Measurements from ENCODE around the gene ACTG1. TPM values are rescaled to one million over a fixed set of nuclear protein-coding genes. Genes with fewer than 3 reads are reported as not detected.

Gene ACTG1
- total RNA-seq: 1,000 to 10,000 TPM; 4,541 to 4,718 TPM

DNA sequence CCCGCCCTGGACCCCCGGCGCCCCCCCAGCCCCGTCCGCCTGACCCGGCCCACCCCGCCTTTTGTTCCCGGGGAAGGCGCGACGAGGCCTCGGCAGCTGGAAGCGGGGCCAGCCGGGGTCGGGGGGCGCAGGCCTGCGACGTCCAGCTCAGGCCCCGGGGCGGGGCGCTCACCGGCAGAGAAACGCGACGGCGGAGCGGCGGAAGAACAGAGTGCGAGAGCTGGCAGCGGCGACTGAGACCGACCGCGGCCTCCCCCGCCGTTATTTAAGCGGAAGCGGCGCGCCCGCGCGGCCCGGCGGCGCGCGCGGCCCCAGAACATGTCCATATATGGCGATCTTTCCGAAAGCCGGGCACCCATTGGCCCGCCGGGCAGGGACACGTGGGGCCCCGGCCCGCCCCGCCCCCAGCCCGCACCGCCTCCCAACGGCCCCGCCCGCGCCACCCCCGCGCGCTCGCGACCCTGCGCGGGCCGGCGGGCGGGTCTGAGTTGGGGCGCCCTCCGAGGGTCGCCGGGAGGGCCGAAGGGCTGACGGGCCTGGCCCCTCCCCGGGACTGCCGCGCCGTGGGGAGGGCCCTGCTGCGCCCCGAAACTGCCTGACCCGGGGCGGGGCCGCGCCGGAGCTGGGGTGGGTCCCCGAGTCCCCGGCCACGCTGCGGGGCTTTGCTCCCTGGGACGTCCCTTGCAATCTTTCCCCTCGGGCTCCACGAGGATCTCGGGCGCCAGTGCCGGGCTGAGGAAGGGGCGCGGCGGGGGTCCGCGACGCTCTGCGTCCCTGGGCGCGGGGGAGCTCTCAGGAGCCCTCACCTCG lies at the start of gene ACTG1:
ACTG1 (minus strand) TSS at position 238 of the 810 bp plus-strand sequence. CDS start 445 bp downstream, outside the sequence.

DNA sequence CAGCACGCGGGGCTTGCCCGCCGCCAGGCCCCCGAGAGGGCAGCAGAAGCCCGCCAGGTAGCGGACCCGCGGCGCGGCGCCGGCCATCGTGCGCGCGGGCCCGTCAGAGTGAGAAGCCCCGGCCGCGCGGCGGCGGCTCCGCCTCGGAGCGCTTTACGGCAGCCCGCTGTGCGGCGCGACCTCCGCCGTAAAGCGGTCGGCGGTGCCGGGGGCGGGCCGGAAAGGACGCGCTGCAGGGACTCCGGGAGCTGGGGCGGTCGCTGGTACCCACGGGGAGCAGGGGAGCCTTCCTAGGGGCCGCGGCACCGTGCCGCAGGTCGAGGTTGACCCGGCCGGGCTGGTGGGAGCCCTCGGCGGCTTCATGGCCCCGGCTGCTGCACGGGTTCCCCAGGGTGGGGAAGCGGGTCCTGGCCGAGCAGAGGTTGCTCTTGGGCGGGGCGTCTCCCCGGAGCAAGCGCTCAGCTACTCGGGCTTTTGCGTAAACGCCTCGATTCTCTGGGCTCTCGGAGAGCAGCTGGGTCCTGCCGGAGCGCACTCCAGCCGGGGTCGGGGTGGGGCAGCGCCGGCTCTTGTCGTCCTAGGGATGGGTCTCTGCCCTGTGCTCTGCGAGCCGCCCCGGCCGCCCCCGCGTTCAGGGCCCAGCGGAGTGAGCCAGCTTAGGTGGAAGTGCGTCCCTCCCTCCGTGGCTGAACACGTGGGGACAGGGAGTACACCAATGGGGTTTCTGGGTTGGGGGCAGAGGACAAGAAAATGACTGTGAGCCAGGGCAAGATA lies 39.8 kb upstream of the ACTG1 start, which contains the start of gene FAAP100:
FAAP100 (minus strand) TSS at position 110 of the 774 bp plus-strand sequence; CDS start at position 87, 23 bp downstream.

DNA sequence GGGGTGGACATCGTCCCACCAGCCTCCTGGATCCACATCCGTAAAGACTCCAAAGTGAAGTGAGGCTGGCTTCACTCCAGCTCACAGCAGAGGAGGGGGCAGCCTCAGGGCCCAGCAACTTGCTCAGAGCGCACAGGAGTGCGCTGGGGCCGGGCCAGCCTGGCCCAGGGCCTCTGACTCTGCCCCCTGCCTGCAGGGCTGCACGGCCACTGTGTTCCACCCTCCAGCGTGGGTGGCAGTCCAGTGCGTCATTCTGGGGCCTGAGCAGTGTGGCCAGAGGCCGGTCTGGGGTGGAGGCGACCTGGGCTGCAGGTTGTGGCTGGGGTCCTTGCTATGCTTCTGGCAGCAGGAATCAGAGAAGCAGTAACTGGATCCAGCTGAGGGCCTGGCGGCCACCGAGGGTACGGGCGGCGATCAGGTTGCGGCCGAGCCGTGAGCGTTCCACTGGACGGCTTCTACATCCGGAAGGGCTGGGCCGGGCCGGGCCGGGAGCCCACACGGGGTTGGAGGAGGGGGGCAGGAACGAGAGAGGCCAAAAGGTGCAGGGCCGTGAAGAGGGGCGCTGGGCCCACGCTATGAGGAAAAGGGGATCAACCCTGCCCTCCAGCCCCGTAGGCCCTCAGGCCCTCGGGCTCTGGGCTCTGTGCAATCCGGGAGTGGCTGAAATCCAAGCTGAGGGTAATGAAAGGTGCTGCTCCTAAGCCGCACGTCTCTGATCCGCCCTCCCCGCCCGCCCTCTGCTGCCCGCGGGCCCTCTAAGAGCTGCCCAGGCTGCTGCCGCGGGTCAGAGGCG lies 15.2 kb upstream of the ACTG1 start, which contains the start of gene FSCN2:
FSCN2 (plus strand) TSS at position 787 of the 793 bp plus-strand sequence. CDS start 155 bp downstream, outside the sequence.

Other genes starting within 250 kb of the ACTG1 start
- 10 to 100 TPM; 87.6 to 97.9 TPM for gene SLC38A10, start 217.5 kb downstream of the ACTG1 start, total RNA-seq
- gene BAHCC1, start 117.3 kb downstream of the ACTG1 start, total RNA-seq: under 1 TPM in 1 of 2 experiments, not detected in 1; 0.03 TPM
- gene FSCN2, start 15.6 kb upstream of the ACTG1 start, total RNA-seq: under 1 TPM; 0.58 to 0.60 TPM
- gene FAAP100, start 39.6 kb upstream of the ACTG1 start, total RNA-seq: 10 to 100 TPM; 36.1 to 38.6 TPM
- gene NPLOC4, start 124.3 kb upstream of the ACTG1 start, total RNA-seq: 10 to 100 TPM; 80.8 to 81.7 TPM
- under 1 TPM; 0.48 TPM for gene TSPAN10, start 124.4 kb upstream of the ACTG1 start, total RNA-seq
- 10 to 100 TPM; 67.0 to 71.9 TPM for gene PDE6G, start 143.7 kb upstream of the ACTG1 start, total RNA-seq
- gene OXLD1, start 153.8 kb upstream of the ACTG1 start, total RNA-seq: 10 to 100 TPM; 56.5 to 59.1 TPM
- gene CCDC137, start 153.9 kb upstream of the ACTG1 start, total RNA-seq: 10 to 100 TPM; 27.1 to 31.8 TPM
- 10 to 100 TPM; 19.2 to 21.1 TPM for gene ARL16, start 171.0 kb upstream of the ACTG1 start, total RNA-seq
- 100 to 1,000 TPM; 112 to 125 TPM for gene HGS, start 171.2 kb upstream of the ACTG1 start, total RNA-seq
- gene MRPL12, start 190.6 kb upstream of the ACTG1 start, total RNA-seq: 10 to 100 TPM; 56.0 to 58.2 TPM
- gene SLC25A10, start 199.5 kb upstream of the ACTG1 start, total RNA-seq: 10 to 100 TPM; 18.1 to 19.5 TPM

Data from activated naive CD4-positive, alpha-beta T cell treated with anti-CD3 and anti-CD28 coated beads, Interleukin-2, amount 10 ng/mL, durations not matched to agents 5 hours and 36 hours (primary cell).